DOHH2 (cell line): ENCODE measurements around the gene HSF5.

Experiments used
- H3F3A ChIP-seq: fragments of 200-600 bp; sonication (generic), shearing (Covaris generic); 2 replicates; pipeline ENCODE4 v1.6.0; 2016; ENCODE audit warnings: antibody characterized with exemption, mild to moderate bottlenecking; ENCODE audit not compliant: control insufficient read depth, insufficient read depth
- H3K27ac ChIP-seq: fragments of 200-600 bp; sonication (generic); 2 replicates; pipeline ENCODE4 v1.5.1; 2014; ENCODE audit warnings: low read depth, mild to moderate bottlenecking, low read length, moderate library complexity
- H3K27me3 ChIP-seq: fragments of 200-600 bp; sonication (generic); 2 replicates; pipeline ENCODE4 v1.6.1; 2014; ENCODE audit warnings: mild to moderate bottlenecking, low read length, mixed read lengths; ENCODE audit not compliant: control insufficient read depth
- H3K36me3 ChIP-seq: fragments of 200-600 bp; sonication (generic); 2 replicates; pipeline ENCODE4 v1.6.1; 2014; ENCODE audit warnings: mild to moderate bottlenecking, low read length, moderate library complexity, mixed read lengths; ENCODE audit not compliant: control insufficient read depth
- H3K4me1 ChIP-seq: fragments of 200-600 bp; sonication (generic); 2 replicates; pipeline ENCODE4 v1.6.1; 2014; ENCODE audit warnings: mild to moderate bottlenecking, low read length, mixed read lengths; ENCODE audit not compliant: control insufficient read depth
- H3K4me2 ChIP-seq: fragments of 200-600 bp; sonication (generic); 2 replicates; pipeline ENCODE4 v1.6.0; 2014; ENCODE audit warnings: mild to moderate bottlenecking, low read length, moderate library complexity
- H3K4me3 ChIP-seq: fragments of 200-600 bp; sonication (generic); 2 replicates; pipeline ENCODE4 v1.5.1; 2014; ENCODE audit warnings: mild to moderate bottlenecking, low read length, mixed read lengths
- H3K79me2 ChIP-seq: fragments of 200-600 bp; sonication (generic); 2 replicates; pipeline ENCODE4 v1.6.1; 2014; ENCODE audit warnings: mild to moderate bottlenecking, low read length, mixed read lengths; ENCODE audit not compliant: control insufficient read depth
- H3K9me2 ChIP-seq: fragments of 200-600 bp; sonication (generic); replicated peaks from 2 replicates; pipeline ENCODE4 v1.6.1; 2014; ENCODE audit warnings: mild to moderate bottlenecking, low read length, mixed read lengths; ENCODE audit not compliant: control insufficient read depth
- H3K9me3 ChIP-seq: fragments of 200-600 bp; sonication (generic); 2 replicates; pipeline ENCODE4 v1.6.1; 2014; ENCODE audit warnings: antibody characterized with exemption, low read length, mixed read lengths; ENCODE audit not compliant: control insufficient read depth, insufficient read depth
- H4K20me1 ChIP-seq: fragments of 200-600 bp; sonication (generic); 2 replicates; pipeline ENCODE4 v1.6.0; 2014; ENCODE audit warnings: low read depth, mild to moderate bottlenecking, antibody characterized with exemption, low read length, moderate library complexity; ENCODE audit not compliant: control insufficient read depth, insufficient read depth
- CTCF ChIP-seq: fragments of 200-600 bp; sonication (generic); IDR thresholded peaks from one replicate; pipeline ENCODE4 v1.5.1; 2014; ENCODE audit warnings: antibody characterized with exemption, mild to moderate bottlenecking, low read depth, low read length; ENCODE audit not compliant: poor library complexity, severe bottlenecking
- EZH2phosphoT487 ChIP-seq: fragments of 200-600 bp; sonication (generic); IDR thresholded peaks from 2 replicates; pipeline ENCODE4 v1.6.1; 2017; ENCODE audit warnings: borderline replicate concordance, mild to moderate bottlenecking, antibody characterized with exemption, low read length, moderate library complexity, mixed read lengths

Gene HSF5

GRCh38 chr17:58533616-58534188, 45.5 kb upstream of the HSF5 start:
- no peaks in the 10 kb centered on the region for H3K36me3 ChIP-seq

GRCh38 chr17:58532555-58532951, 44.3 kb upstream of the HSF5 start:
- no peak overlapping the region for H3K27ac ChIP-seq
- H3K79me2 ChIP-seq: no peaks in the 10 kb centered on the region
- peaks cover 37% of the 10 kb centered on the region for H3K27me3 ChIP-seq
- H3K4me2 ChIP-seq: peak overlapping the region; percentile 77
- H3K36me3 ChIP-seq: no peaks in the 10 kb centered on the region
- TF ChIP-seq CTCF (no peak), EZH2phosphoT487 (no peak)
- H4K20me1 ChIP-seq: no peaks in the 10 kb centered on the region
- H3F3A ChIP-seq: no peaks in the 10 kb centered on the region
- no peaks in the 10 kb centered on the region for H3K9me3 ChIP-seq
- H3K9me2 ChIP-seq: no peaks in the 10 kb centered on the region
- H3K4me3 ChIP-seq: peak overlapping the region; percentile 62; the same call in 1 of the 2 replicates
- peaks cover 12% of the 10 kb centered on the region for H3K4me1 ChIP-seq

More at GRCh38 chr17:58533616-58534188, 45.5 kb upstream of the HSF5 start:
- H3K4me1 ChIP-seq: peaks cover 12% of the 10 kb centered on the region
- no peaks in the 10 kb centered on the region for H3K79me2 ChIP-seq
- H3K9me3 ChIP-seq: no peaks in the 10 kb centered on the region
- TF ChIP-seq CTCF (no peak), EZH2phosphoT487 (no peak)
- H3K4me2 ChIP-seq: no peak overlapping the region
- H3K27me3 ChIP-seq: peaks cover 40% of the 10 kb centered on the region
- no peaks in the 10 kb centered on the region for H3F3A ChIP-seq
- no peaks in the 10 kb centered on the region for H3K9me2 ChIP-seq
- H4K20me1 ChIP-seq: no peaks in the 10 kb centered on the region
- H3K4me3 ChIP-seq: no peak overlapping the region
- H3K27ac ChIP-seq: no peak overlapping the region

- Histone ChIP-seq H4K20me1 (no peaks in the 10 kb centered on the region), H3K4me2 (peak overlapping the region; percentile 77), H3K36me3 (no peaks in the 10 kb centered on the region), H3K27ac (no peak overlapping the region), H3K9me2 (no peaks in the 10 kb centered on the region), H3K4me1 (peaks cover 12% of the 10 kb centered on the region), H3K27me3 (peaks cover 37% of the 10 kb centered on the region), H3K9me3 (no peaks in the 10 kb centered on the region), H3K79me2 (no peaks in the 10 kb centered on the region), H3F3A (no peaks in the 10 kb centered on the region), H3K4me3 (peak overlapping the region; percentile 62)
- TF ChIP-seq EZH2phosphoT487: no peak; the same call in 1 of the 2 replicates
- TF ChIP-seq CTCF: no peak
These were observed 43.7 kb upstream of the HSF5 start for GRCh38 chr17:58531661-58532554.
